ENCODE data around the gene SEMA4D. TPM values are rescaled to one million over a fixed set of nuclear protein-coding genes. Genes with fewer than 3 reads are reported as not detected.

SEMA4D gene
- total and polyA plus RNA-seq, 2 of the 13 experiments (the other 11 are each of a cell fraction or from before 2014, with no cell fraction given), result 0.13 to 0.16 TPM

- TF ChIP-seq ZNF580 (CRISPR knock-in tag; IDR thresholded peaks at IDR 0.05; ENCODE audit: borderline replicate concordance, low read depth) (no peak), XBP1 (CRISPR knock-in tag; IDR thresholded peaks at IDR 0.05) (no peak), KDM3A (CRISPR knock-in tag; IDR thresholded peaks at IDR 0.05; ENCODE audit: low read depth) (no peak), TFDP2 (CRISPR knock-in tag; IDR thresholded peaks at IDR 0.05) (no peak), CTCF (CRISPR knock-in tag; IDR thresholded peaks at IDR 0.05) (no peak), TAF1 (CRISPR knock-in tag; IDR thresholded peaks at IDR 0.05) (no peak), SYNCRIP (IDR thresholded peaks at IDR 0.05; ENCODE audit: insufficient read depth, low read depth, low read length) (no peak), ZNF773 (CRISPR knock-in tag; IDR thresholded peaks at IDR 0.05; ENCODE audit: borderline replicate concordance) (no peak), SMAD9 (CRISPR knock-in tag; IDR thresholded peaks at IDR 0.05) (no peak), EZH2 (conservative IDR thresholded peaks at IDR 0.05; ENCODE audit: low read depth, low read length) (no peak), ZFAT (CRISPR knock-in tag; conservative IDR thresholded peaks at IDR 0.05) (no peak), ZNF737 (CRISPR knock-in tag; IDR thresholded peaks at IDR 0.05; ENCODE audit: borderline replicate concordance) (no peak), FOSL2 (CRISPR knock-in tag; IDR thresholded peaks at IDR 0.05) (no peak), ZNF724P (CRISPR knock-in tag; IDR thresholded peaks at IDR 0.05; ENCODE audit: borderline replicate concordance) (no peak), ZNF263 (CRISPR knock-in tag; IDR thresholded peaks at IDR 0.05) (no peak), SATB2 (CRISPR knock-in tag; IDR thresholded peaks at IDR 0.05) (no peak), PREB (CRISPR knock-in tag; IDR thresholded peaks at IDR 0.05) (no peak), ZNF550 (CRISPR knock-in tag; IDR thresholded peaks at IDR 0.05; ENCODE audit: borderline replicate concordance) (no peak), AKAP8 (CRISPR knock-in tag; IDR thresholded peaks at IDR 0.05) (no peak), RCOR2 (CRISPR knock-in tag; IDR thresholded peaks at IDR 0.05) (no peak)
- no peak overlapping the region for H3K4me2 ChIP-seq (ENCODE audit: low read depth, low read length)
- no peaks in the 10 kb centered on the region for H3K9me3 ChIP-seq (ENCODE audit: low read length)
- H4K20me1 ChIP-seq (ENCODE audit: insufficient read depth, low read length), result no peaks in the 10 kb centered on the region
- ChIA-PET POLR2A (no interaction called here), CTCF (ENCODE audit: low intra/inter-chr PET ratio, low total read pairs) (no interaction called here)
- in situ Hi-C loops (cut with HindIII; ENCODE audit: extremely low pct_ligation_motif_present, low pct_unique_long_range_greater_than_20kb) (no loop called here), intact Hi-C loops (cut with micrococcal nuclease; ENCODE audit: unreplicated experiment) (no loop called here)
- no peak overlapping the region for H3K9ac ChIP-seq (ENCODE audit: insufficient read depth, low read depth, low read length)
- H3K4me1 ChIP-seq (ENCODE audit: insufficient read depth, low read length), result no peaks in the 10 kb centered on the region
- no peaks in the 10 kb centered on the region for H3K79me2 ChIP-seq (ENCODE audit: insufficient read depth, low read length)
- H3K36me3 ChIP-seq (replicated peaks in 1 of 2; ENCODE audit: control insufficient read depth in 1 of 2, insufficient read depth in 2 of 2, low read length in 2 of 2), result no peaks in the 10 kb centered on the region
- no peak overlapping the region for H2AFZ ChIP-seq (ENCODE audit: low read length)
- H3K27me3 ChIP-seq (ENCODE audit: control insufficient read depth in 1 of 2, insufficient read depth in 2 of 2, low read length in 2 of 2), result peaks cover 0 to 41% of the 10 kb centered on the region in 2 experiments; a peak in 3 of 5 replicates
- no peak for DNase-seq (ENCODE audit: low spot score)
- H3K27ac ChIP-seq (ENCODE audit: extremely low read length, insufficient read depth, low read length), result no peak overlapping the region
- H3K4me3 ChIP-seq (replicated peaks in 1 of 3; ENCODE audit: insufficient read depth in 1 of 3, low read depth in 2 of 3, low read length in 3 of 3), result no peak overlapping the region
- no peak for FAIRE-seq
- WGBS (ENCODE audit: low lambda C conversion rate), result under 1% methylated on average over 6 of the region's 6 CpGs
- BruUV-seq (replicated peaks), result no TSS peak
- no peak for ATAC-seq
These were observed 17.0 kb upstream of the SEMA4D start for GRCh38 chr9:89514956-89515355.
